Measurements from ENCODE around the gene LONRF2. TPM values are rescaled to one million over a fixed set of nuclear protein-coding genes. Genes with fewer than 3 reads are reported as not detected.

The LONRF2 gene
- total and polyA plus RNA-seq, 2 of the 13 experiments (the other 11 are each of a cell fraction or from before 2014, with no cell fraction given): not detected

- TF ChIP-seq ZFP82 (CRISPR knock-in tag; IDR thresholded peaks at IDR 0.05; ENCODE audit: borderline replicate concordance) (no peak), REXO4 (CRISPR knock-in tag; IDR thresholded peaks at IDR 0.05; ENCODE audit: borderline replicate concordance) (no peak), MIER3 (CRISPR knock-in tag; IDR thresholded peaks at IDR 0.05; ENCODE audit: borderline replicate concordance) (0 out of 2 replicates have a peak, but pooled peaks have one; percentile 52), ETV5 (CRISPR knock-in tag; IDR thresholded peaks at IDR 0.05; ENCODE audit: borderline replicate concordance) (peak; percentile 47; the same call in 1 of the 2 replicates), TFE3 (CRISPR knock-in tag; IDR thresholded peaks at IDR 0.05) (no peak), ZNF326 (CRISPR knock-in tag; IDR thresholded peaks at IDR 0.05; ENCODE audit: borderline replicate concordance) (no peak), XRCC5 (optimal IDR thresholded peaks at IDR 0.05; ENCODE audit: low read length) (peak; percentile 51), EED (CRISPR knock-in tag; IDR thresholded peaks at IDR 0.05) (0 out of 2 replicates have a peak, but pooled peaks have one; percentile 46), HDAC1 (CRISPR knock-in tag; IDR thresholded peaks at IDR 0.05) (no peak), ZFX (CRISPR knock-in tag; IDR thresholded peaks at IDR 0.05; ENCODE audit: low read depth) (peak; percentile 20; the same call in 1 of the 2 replicates), THRA (CRISPR knock-in tag; IDR thresholded peaks at IDR 0.05; ENCODE audit: borderline replicate concordance) (0 out of 2 replicates have a peak, but pooled peaks have one; percentile 31), IRF2 (CRISPR knock-in tag; IDR thresholded peaks at IDR 0.05) (peak; percentile 49)
- TF ChIP-seq, protein P1, sequence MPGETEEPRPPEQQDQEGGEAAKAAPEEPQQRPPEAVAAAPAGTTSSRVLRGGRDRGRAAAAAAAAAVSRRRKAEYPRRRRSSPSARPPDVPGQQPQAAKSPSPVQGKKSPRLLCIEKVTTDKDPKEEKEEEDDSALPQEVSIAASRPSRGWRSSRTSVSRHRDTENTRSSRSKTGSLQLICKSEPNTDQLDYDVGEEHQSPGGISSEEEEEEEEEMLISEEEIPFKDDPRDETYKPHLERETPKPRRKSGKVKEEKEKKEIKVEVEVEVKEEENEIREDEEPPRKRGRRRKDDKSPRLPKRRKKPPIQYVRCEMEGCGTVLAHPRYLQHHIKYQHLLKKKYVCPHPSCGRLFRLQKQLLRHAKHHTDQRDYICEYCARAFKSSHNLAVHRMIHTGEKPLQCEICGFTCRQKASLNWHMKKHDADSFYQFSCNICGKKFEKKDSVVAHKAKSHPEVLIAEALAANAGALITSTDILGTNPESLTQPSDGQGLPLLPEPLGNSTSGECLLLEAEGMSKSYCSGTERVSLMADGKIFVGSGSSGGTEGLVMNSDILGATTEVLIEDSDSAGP (CRISPR knock-in tag; IDR thresholded peaks at IDR 0.05; ENCODE audit: borderline replicate concordance): no peak
- TF ChIP-seq, protein P2, sequence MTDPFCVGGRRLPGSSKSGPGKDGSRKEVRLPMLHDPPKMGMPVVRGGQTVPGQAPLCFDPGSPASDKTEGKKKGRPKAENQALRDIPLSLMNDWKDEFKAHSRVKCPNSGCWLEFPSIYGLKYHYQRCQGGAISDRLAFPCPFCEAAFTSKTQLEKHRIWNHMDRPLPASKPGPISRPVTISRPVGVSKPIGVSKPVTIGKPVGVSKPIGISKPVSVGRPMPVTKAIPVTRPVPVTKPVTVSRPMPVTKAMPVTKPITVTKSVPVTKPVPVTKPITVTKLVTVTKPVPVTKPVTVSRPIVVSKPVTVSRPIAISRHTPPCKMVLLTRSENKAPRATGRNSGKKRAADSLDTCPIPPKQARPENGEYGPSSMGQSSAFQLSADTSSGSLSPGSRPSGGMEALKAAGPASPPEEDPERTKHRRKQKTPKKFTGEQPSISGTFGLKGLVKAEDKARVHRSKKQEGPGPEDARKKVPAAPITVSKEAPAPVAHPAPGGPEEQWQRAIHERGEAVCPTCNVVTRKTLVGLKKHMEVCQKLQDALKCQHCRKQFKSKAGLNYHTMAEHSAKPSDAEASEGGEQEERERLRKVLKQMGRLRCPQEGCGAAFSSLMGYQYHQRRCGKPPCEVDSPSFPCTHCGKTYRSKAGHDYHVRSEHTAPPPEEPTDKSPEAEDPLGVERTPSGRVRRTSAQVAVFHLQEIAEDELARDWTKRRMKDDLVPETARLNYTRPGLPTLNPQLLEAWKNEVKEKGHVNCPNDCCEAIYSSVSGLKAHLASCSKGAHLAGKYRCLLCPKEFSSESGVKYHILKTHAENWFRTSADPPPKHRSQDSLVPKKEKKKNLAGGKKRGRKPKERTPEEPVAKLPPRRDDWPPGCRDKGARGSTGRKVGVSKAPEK (CRISPR knock-in tag; IDR thresholded peaks at IDR 0.05; ENCODE audit: borderline replicate concordance): no peak
- TF ChIP-seq, protein P3, sequence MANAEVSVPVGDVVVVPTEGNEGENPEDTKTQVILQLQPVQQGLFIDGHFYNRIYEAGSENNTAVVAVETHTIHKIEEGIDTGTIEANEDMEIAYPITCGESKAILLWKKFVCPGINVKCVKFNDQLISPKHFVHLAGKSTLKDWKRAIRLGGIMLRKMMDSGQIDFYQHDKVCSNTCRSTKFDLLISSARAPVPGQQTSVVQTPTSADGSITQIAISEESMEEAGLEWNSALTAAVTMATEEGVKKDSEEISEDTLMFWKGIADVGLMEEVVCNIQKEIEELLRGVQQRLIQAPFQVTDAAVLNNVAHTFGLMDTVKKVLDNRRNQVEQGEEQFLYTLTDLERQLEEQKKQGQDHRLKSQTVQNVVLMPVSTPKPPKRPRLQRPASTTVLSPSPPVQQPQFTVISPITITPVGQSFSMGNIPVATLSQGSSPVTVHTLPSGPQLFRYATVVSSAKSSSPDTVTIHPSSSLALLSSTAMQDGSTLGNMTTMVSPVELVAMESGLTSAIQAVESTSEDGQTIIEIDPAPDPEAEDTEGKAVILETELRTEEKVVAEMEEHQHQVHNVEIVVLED (CRISPR knock-in tag; IDR thresholded peaks at IDR 0.05; ENCODE audit: borderline replicate concordance): no peak
These were observed 79.2 kb downstream of the LONRF2 start (continued) for GRCh38 chr2:100242891-100243619.
